Liver (tissue), 9 donors: ENCODE data around the gene MED14. TPM values are rescaled to one million over a fixed set of nuclear protein-coding genes. Genes with fewer than 3 reads are reported as not detected.

ENCODE experiments used
- DNase-seq: peaks from one replicate; pipeline ENCODE4 v3.0.0-alpha.2; 2017; ENCODE audit warnings: low spot score
- H3K27ac ChIP-seq, 2 donors: one replicate each; pipeline ENCODE4 v1.7.0; 2013; ENCODE audit warnings: inconsistent platforms in 2 of 2, low read length in 2 of 2, control low read depth in 1 of 2, low read depth in 1 of 2, mild to moderate bottlenecking in 1 of 2
- H3K27me3 ChIP-seq, 4 donors: one replicate each; pipeline versions ENCODE4 v1.6.1 to v1.7.0; 2013; ENCODE audit warnings: low read length in 3 of 4, inconsistent platforms in 1 of 4, mild to moderate bottlenecking in 1 of 4, moderate library complexity in 1 of 4; ENCODE audit not compliant: control insufficient read depth in 4 of 4, insufficient read depth in 4 of 4
- H3K36me3 ChIP-seq, 4 donors: one replicate each; pipeline versions ENCODE4 v1.6.1 to v1.7.0; 2013; ENCODE audit warnings: low read length in 3 of 4, mild to moderate bottlenecking in 3 of 4, low read depth in 1 of 4, moderate library complexity in 1 of 4; ENCODE audit not compliant: control insufficient read depth in 4 of 4, insufficient read depth in 3 of 4
- H3K4me1 ChIP-seq, 4 donors: one replicate each; pipeline versions ENCODE4 v1.6.1 to v1.7.0; 2013; ENCODE audit warnings: low read length in 3 of 4, mild to moderate bottlenecking in 3 of 4, moderate library complexity in 1 of 4; ENCODE audit not compliant: control insufficient read depth in 4 of 4, insufficient read depth in 4 of 4
- H3K4me3 ChIP-seq, 3 donors: one replicate each; pipeline versions ENCODE4 v1.6.1 to v1.7.0; 2013; ENCODE audit warnings: low read length in 3 of 3, control low read depth in 1 of 3, low read depth in 1 of 3, mild to moderate bottlenecking in 1 of 3
- H3K9ac ChIP-seq, 2 donors: one replicate each; pipeline ENCODE4 v1.7.0; 2013; ENCODE audit warnings: low read length in 2 of 2, mild to moderate bottlenecking in 2 of 2, moderate library complexity in 2 of 2, control low read depth in 1 of 2, low read depth in 1 of 2
- H3K9me3 ChIP-seq, 4 donors: one replicate each; pipeline versions ENCODE4 v1.6.1 to v1.7.0; 2013; ENCODE audit warnings: low read length in 3 of 4; ENCODE audit not compliant: control insufficient read depth in 4 of 4
- EGR1 ChIP-seq, 2 donors: IDR thresholded peaks; 2 replicates each; pipeline ENCODE4 v1.6.1; 2016 to 2018; ENCODE audit warnings: antibody characterized with exemption in 2 of 2, low read depth in 2 of 2
- FOXA1 ChIP-seq: IDR thresholded peaks from 2 replicates; pipeline ENCODE4 v1.6.1; 2016; ENCODE audit warnings: antibody characterized with exemption
- GABPA ChIP-seq, 2 donors: IDR thresholded peaks in 1 of 2; conservative IDR thresholded peaks in 1 of 2; 2 replicates each; pipeline ENCODE4 v1.6.1; 2016; ENCODE audit warnings: antibody characterized with exemption in 2 of 2, mild to moderate bottlenecking in 1 of 2, moderate library complexity in 1 of 2
- HNF4A ChIP-seq, 2 donors: conservative IDR thresholded peaks; 2 replicates each; pipeline ENCODE4 v1.6.1; 2016; ENCODE audit warnings: antibody characterized with exemption in 2 of 2, mild to moderate bottlenecking in 2 of 2
- HNF4G ChIP-seq: IDR thresholded peaks from 2 replicates; pipeline ENCODE4 v1.6.1; 2016; ENCODE audit warnings: antibody characterized with exemption
- JUND ChIP-seq, 2 donors: IDR thresholded peaks; 2 replicates each; pipeline ENCODE4 v1.6.1; 2016; ENCODE audit warnings: antibody characterized with exemption in 2 of 2
- MAX ChIP-seq: IDR thresholded peaks from 2 replicates; pipeline ENCODE4 v1.6.1; 2016; ENCODE audit warnings: antibody characterized with exemption
- NR2F2 ChIP-seq: IDR thresholded peaks from 2 replicates; pipeline ENCODE4 v1.6.1; 2016; ENCODE audit warnings: antibody characterized with exemption
- RAD21 ChIP-seq, 2 donors: IDR thresholded peaks; 2 replicates each; pipeline ENCODE4 v1.6.1; 2016; ENCODE audit warnings: antibody characterized with exemption in 2 of 2, mild to moderate bottlenecking in 2 of 2
- REST ChIP-seq: IDR thresholded peaks from 2 replicates; pipeline ENCODE4 v1.6.1; 2016; ENCODE audit warnings: antibody characterized with exemption, mild to moderate bottlenecking
- RXRA ChIP-seq, 2 donors: IDR thresholded peaks; 2 replicates each; pipeline ENCODE4 v1.6.1; 2017 to 2018; ENCODE audit warnings: antibody characterized with exemption in 2 of 2, mild to moderate bottlenecking in 1 of 2
- SP1 ChIP-seq: IDR thresholded peaks from 2 replicates; pipeline ENCODE4 v1.6.1; 2018; ENCODE audit warnings: antibody characterized with exemption, mild to moderate bottlenecking
- TAF1 ChIP-seq: conservative IDR thresholded peaks from 2 replicates; pipeline ENCODE4 v1.6.1; 2016; ENCODE audit warnings: antibody characterized with exemption, mild to moderate bottlenecking
- YY1 ChIP-seq: IDR thresholded peaks from 2 replicates; pipeline ENCODE4 v1.6.1; 2016; ENCODE audit warnings: antibody characterized with exemption, mild to moderate bottlenecking
- WGBS: extraction: QIAGEN DNeasy Blood & Tissue Kit; methylation state at CpG from one replicate; pipeline ENCODE4 v1.1.7; 2013; 5-methylcytosine and 5-hydroxymethylcytosine counted together
- polyA plus RNA-seq, 2 donors: library from polyadenylated mRNA; stranded (reverse) in 1 of 2; unstranded in 1 of 2; fragments of 200-250 nt in 1 of 2; fragments of >200 nt in 1 of 2; fragmentation: Nextera tagmentation in 1 of 2; extraction: Ambion mirVana in 1 of 2; gene quantifications; one replicate each; pipeline versions ENCODE4 v1.2.1 to v1.2.3, GENCODE V29; 2013 to 2015
- total RNA-seq, 2 donors: library from RNA; depleted of rRNA; stranded (reverse); fragments of >200 nt; gene quantifications; one replicate each; pipeline ENCODE4 v1.2.3, GENCODE V29; 2014
- TF ChIP-seq, protein P1 (sequence below): IDR thresholded peaks from 2 replicates; pipeline ENCODE4 v1.6.1; 2016; ENCODE audit warnings: antibody characterized with exemption
- TF ChIP-seq, protein P2 (sequence below): fragments of 150-350 bp; IDR thresholded peaks from 2 replicates; pipeline ENCODE4 v1.5.1; 2017; ENCODE audit warnings: improper control_type of control experiment, low read depth, low read length; ENCODE audit not compliant: missing input control
- TF ChIP-seq, protein P3 (sequence below): IDR thresholded peaks from 2 replicates; pipeline ENCODE4 v1.6.1; 2016; ENCODE audit warnings: antibody characterized with exemption
- donor health status: healthy.
- donor health status: healthy.
- donor health status: healthy.
- donor health status: healthy.
- donor health status: healthy.

The MED14 gene
- total and polyA plus RNA-seq, 4 donors, result 5.5 to 20.1 (median 7.0) TPM

DNA sequence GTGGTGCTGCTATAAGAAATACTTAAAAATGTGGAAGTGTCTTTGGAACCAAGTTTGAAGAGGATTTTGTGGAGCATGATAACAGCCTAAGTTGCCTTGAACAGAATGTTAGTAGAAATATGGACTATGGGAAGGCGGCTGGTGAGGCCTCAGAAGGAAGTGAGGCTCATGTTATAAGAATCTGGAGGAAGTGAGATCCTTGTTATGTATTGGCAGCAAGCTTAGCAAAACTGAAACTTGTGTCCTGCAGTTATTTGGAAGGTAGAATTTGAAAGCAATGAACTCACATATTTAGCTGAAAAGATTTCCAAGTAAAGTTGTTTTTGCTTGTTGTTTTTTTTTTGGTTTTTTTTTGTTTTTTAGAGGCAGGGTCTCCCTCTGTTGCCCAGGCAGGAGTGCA is 13.6 kb upstream of the MED14 start:
- 83% methylated on average over 1 of the region's 1 CpG for WGBS
- Histone ChIP-seq H3K27me3 (peaks cover 0 to 5% (median 0%) of the 10 kb centered on the region in 4 donors), H3K4me1 (no peaks in the 10 kb centered on the region), H3K36me3 (no peaks in the 10 kb centered on the region), H3K9ac (no peak overlapping the region), H3K27ac (no peak overlapping the region), H3K4me3 (no peak overlapping the region), H3K9me3 (peaks cover 0 to 3% (median 0%) of the 10 kb centered on the region in 4 donors)
- TF ChIP-seq NR2F2 (no peak), FOXA1 (no peak), YY1 (no peak), JUND (IDR thresholded peaks at IDR 0.05) (no peak), RXRA (IDR thresholded peaks at IDR 0.05) (no peak), HNF4A (conservative IDR thresholded peaks at IDR 0.05) (no peak), SP1 (no peak), MAX (no peak), EGR1 (IDR thresholded peaks at IDR 0.05; ENCODE audit: low read depth in 2 of 2) (no peak), REST (no peak), RAD21 (IDR thresholded peaks at IDR 0.05) (no peak), HNF4G (no peak), TAF1 (no peak), GABPA (IDR thresholded peaks at IDR 0.05 in 1 of 2, conservative IDR thresholded peaks at IDR 0.05 in 1 of 2) (no peak)
- TF ChIP-seq, protein P1, sequence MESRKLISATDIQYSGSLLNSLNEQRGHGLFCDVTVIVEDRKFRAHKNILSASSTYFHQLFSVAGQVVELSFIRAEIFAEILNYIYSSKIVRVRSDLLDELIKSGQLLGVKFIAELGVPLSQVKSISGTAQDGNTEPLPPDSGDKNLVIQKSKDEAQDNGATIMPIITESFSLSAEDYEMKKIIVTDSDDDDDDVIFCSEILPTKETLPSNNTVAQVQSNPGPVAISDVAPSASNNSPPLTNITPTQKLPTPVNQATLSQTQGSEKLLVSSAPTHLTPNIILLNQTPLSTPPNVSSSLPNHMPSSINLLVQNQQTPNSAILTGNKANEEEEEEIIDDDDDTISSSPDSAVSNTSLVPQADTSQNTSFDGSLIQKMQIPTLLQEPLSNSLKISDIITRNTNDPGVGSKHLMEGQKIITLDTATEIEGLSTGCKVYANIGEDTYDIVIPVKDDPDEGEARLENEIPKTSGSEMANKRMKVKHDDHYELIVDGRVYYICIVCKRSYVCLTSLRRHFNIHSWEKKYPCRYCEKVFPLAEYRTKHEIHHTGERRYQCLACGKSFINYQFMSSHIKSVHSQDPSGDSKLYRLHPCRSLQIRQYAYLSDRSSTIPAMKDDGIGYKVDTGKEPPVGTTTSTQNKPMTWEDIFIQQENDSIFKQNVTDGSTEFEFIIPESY, result no peak
- TF ChIP-seq, protein P2, sequence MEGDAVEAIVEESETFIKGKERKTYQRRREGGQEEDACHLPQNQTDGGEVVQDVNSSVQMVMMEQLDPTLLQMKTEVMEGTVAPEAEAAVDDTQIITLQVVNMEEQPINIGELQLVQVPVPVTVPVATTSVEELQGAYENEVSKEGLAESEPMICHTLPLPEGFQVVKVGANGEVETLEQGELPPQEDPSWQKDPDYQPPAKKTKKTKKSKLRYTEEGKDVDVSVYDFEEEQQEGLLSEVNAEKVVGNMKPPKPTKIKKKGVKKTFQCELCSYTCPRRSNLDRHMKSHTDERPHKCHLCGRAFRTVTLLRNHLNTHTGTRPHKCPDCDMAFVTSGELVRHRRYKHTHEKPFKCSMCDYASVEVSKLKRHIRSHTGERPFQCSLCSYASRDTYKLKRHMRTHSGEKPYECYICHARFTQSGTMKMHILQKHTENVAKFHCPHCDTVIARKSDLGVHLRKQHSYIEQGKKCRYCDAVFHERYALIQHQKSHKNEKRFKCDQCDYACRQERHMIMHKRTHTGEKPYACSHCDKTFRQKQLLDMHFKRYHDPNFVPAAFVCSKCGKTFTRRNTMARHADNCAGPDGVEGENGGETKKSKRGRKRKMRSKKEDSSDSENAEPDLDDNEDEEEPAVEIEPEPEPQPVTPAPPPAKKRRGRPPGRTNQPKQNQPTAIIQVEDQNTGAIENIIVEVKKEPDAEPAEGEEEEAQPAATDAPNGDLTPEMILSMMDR, result no peak
- TF ChIP-seq, protein P3, sequence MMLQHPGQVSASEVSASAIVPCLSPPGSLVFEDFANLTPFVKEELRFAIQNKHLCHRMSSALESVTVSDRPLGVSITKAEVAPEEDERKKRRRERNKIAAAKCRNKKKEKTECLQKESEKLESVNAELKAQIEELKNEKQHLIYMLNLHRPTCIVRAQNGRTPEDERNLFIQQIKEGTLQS, result no peak
- no peak for DNase-seq

DNA sequence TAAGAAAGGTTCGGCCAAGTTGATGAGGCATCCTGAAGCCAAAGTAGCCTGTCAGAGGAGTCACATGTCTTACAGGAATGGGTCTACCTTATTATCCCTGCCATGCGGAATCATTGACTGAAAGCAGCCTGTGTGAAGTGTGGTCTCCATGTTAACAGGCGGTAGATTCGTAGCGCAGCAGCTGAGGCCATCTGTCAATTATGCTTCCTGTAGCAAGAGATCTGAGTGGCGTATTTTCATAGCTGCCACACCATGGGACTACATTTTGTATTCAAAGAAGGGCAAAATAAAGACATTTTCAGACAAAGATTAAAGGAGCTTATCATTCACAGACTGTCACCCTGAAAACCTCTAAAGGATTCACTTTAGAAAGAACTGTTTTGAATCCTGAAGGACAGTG is 11.2 kb upstream of the MED14 start:
- Histone ChIP-seq H3K9me3 (no peaks in the 10 kb centered on the region), H3K4me3 (no peak overlapping the region), H3K36me3 (no peaks in the 10 kb centered on the region), H3K27me3 (peaks cover 0 to 2% (median 0%) of the 10 kb centered on the region in 4 donors), H3K4me1 (no peaks in the 10 kb centered on the region), H3K27ac (no peak overlapping the region), H3K9ac (no peak overlapping the region)
- WGBS, result 96% methylated on average over 6 of the region's 6 CpGs
- DNase-seq, result no peak
- TF ChIP-seq NR2F2 (no peak), GABPA (IDR thresholded peaks at IDR 0.05 in 1 of 2, conservative IDR thresholded peaks at IDR 0.05 in 1 of 2) (no peak), HNF4A (conservative IDR thresholded peaks at IDR 0.05) (no peak), EGR1 (IDR thresholded peaks at IDR 0.05; ENCODE audit: low read depth in 2 of 2) (no peak), REST (no peak), RAD21 (IDR thresholded peaks at IDR 0.05) (no peak), YY1 (no peak), FOXA1 (no peak), MAX (no peak)
- TF ChIP-seq, protein P2, result no peak
